GM21737 (cell line): ENCODE measurements around the gene RDH16.
"Not testable (repeated sequence)": the region's sequence is repeated elsewhere in the genome, so short reads cannot be mapped to it uniquely, and the experiment has no call there.

ENCODE experiments used
- ATAC-seq: cut with Tn5 transposase; IDR thresholded peaks from one replicate; pipeline ENCODE4 v1.9.1; 2021; ENCODE audit warnings: mild to moderate bottlenecking, moderate library complexity; ENCODE audit not compliant: unreplicated experiment

RDH16 gene

GRCh38 chr12:56927281-56927680 lies 30.1 kb downstream of the RDH16 start:
- ATAC-seq = no peak

- ATAC-seq = no peak
Measured at GRCh38 chr12:56922031-56922430, 35.4 kb downstream of the RDH16 start.

DNA sequence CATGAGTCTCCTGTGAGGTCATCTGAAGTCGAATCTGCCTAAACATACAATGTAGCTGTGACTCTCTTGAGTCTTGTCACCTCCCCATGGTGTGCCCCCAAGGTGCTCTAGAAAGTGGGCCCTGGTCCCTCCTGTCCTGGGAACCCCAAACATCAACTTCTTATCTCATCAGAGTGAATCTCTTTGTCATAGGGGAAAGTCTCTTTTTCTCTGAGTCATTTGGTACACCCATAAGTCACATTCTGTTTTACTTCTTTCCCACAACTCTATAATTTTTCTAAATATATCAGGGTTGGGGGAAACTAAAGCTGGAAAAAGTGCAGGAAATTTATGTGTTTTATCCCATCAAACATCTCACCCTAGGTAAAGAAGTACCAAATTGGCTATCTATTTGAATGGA lies 36.1 kb downstream of the RDH16 start:
- no peak for ATAC-seq

- ATAC-seq = not testable (repeated sequence)
Measured at GRCh38 chr12:56918139-56918538, 39.3 kb downstream of the RDH16 start.

DNA sequence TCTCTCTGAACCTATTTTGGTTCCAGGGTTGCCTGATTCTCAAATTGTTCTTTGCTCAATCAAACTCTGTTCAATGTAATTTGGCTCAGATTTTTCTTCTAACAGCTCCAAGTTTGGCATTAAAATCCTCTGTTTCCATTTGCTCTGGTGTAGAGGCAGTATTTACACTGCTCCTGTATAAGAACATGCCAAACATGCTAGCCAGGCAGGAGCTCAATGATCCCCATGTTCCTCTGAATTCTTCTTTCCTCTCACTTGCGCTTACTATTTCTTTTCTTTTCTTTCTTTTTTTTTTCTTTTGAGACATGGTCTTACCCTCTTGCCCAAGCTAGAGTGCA lies 40.4 kb downstream of the RDH16 start:
- no peak for ATAC-seq

- no peak for ATAC-seq
Measured at GRCh38 chr12:56916296-56916995, 41.0 kb downstream of the RDH16 start.

GRCh38 chr12:56914724-56915123 lies 42.7 kb downstream of the RDH16 start:
- no peak for ATAC-seq

DNA sequence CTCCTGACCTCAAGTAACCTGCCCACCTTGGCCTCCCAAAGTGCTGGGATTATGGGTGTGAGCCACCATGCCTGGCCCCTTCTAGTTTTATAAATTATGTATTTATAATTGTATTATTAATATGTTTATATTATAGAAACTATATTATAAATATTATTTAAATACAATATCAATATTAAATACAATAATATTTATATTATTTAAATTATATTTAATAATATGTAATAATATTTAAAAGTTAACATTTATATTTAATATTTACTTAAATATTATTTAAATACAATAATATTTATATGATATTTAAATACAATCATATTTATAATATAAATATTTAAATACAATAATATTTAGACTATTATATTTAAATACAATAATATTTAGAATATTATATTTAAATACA lies 43.2 kb downstream of the RDH16 start:
- ATAC-seq = no peak

DNA sequence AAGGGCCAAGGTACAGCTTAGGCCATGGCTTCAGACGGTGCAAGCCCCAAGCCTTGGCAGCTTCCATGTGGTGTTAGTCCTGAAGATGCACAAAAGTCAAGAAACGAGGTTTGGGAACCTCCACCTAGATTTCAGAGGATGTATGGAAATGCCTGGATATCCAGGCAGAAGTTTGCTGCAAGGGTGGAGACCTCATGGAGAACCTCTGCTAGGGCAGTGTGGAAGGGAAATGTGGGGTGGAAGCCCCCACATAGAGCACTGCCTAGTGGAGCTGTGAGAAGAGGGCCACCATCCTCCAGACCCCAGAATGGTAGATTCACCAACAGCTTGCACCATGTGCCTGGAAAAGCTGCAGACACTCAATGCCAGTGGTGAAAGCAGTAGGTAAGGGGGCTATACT lies 48.0 kb downstream of the RDH16 start:
- ATAC-seq = not testable (repeated sequence)

DNA sequence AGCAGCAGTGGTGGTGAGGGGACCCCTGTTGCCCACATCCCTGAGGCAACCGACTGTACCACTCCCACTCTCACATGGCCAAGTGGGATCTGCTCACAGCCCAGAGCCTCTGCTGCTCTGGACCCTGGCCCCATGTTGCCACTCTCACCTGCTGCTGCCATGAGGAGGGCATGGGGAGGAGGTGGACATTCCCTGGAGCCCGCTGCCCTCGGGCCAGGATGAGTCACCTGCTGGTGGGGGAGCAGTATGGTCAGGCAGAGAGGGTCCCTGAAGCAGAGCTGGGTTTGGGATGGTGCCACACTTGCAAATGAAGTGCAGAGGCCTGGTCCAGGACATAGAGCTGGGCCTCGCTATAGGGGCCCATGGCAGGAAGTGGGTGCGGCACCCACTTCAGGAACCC lies 49.3 kb downstream of the RDH16 start:
- ATAC-seq = no peak

- no peak for ATAC-seq
Measured at GRCh38 chr12:56905852-56906251, 51.6 kb downstream of the RDH16 start.

DNA sequence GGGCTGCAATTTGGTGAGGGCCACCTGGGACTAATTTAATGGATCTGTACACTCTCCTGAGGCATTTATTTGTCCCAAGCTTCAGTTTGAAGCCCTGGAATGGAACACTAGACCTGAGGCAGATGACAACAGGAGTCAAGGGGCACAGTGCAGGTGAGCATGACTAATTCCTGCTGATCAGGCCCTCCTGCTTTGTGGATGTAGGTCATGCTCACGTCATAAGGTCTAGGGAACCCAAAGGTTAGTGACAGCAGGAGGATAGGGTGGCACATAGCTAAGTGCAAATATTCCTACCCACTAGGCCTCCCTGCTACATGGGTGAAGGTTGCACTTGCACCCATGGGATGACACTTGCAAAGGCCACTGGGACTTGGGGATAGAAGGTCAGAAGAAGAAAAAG lies 54.0 kb downstream of the RDH16 start:
- ATAC-seq = no peak
